Smooth muscle cell (in vitro differentiated cells): ENCODE data around the gene HOXD10. TPM values are rescaled to one million over a fixed set of nuclear protein-coding genes. Genes with fewer than 3 reads are reported as not detected.

Source experiments
- DNase-seq: peaks from one replicate; lab custom pipeline; 2025; ENCODE audit not compliant: unreplicated experiment; lab: John Stamatoyannopoulos, UW
- H2AFZ ChIP-seq: fragments of 200-600 bp; sonication (generic); 2 replicates; pipeline ENCODE4 v1.6.0; 2016; ENCODE audit warnings: antibody characterized with exemption, low read depth, mild to moderate bottlenecking
- H3F3A ChIP-seq: fragments of 200-600 bp; sonication (generic); 2 replicates; pipeline ENCODE4 v1.6.0; 2017; ENCODE audit warnings: antibody characterized with exemption, low read depth
- H3K27ac ChIP-seq: fragments of 200-600 bp; sonication (generic); 2 replicates; pipeline ENCODE4 v1.5.1; 2016; ENCODE audit warnings: low read depth, mild to moderate bottlenecking
- H3K27me3 ChIP-seq: fragments of 200-600 bp; sonication (generic); 2 replicates; pipeline ENCODE4 v1.6.1; 2016; ENCODE audit warnings: low read depth, mild to moderate bottlenecking
- H3K36me3 ChIP-seq: fragments of 200-600 bp; sonication (generic); 2 replicates; pipeline ENCODE4 v1.5.1; 2016; ENCODE audit warnings: low read depth
- H3K4me1 ChIP-seq: fragments of 200-600 bp; sonication (generic); 2 replicates; pipeline ENCODE4 v1.5.1; 2016; ENCODE audit warnings: low read depth
- H3K4me2 ChIP-seq: fragments of 200-600 bp; sonication (generic); 2 replicates; pipeline ENCODE4 v1.6.0; 2016; ENCODE audit warnings: mild to moderate bottlenecking
- H3K4me3 ChIP-seq: fragments of 200-600 bp; sonication (generic); 2 replicates; pipeline ENCODE4 v1.5.1; 2016; ENCODE audit warnings: mild to moderate bottlenecking
- H3K79me2 ChIP-seq: fragments of 200-600 bp; sonication (generic); 2 replicates; pipeline ENCODE4 v1.6.0; 2016; ENCODE audit warnings: low read depth, mild to moderate bottlenecking
- H3K9ac ChIP-seq: fragments of 200-600 bp; sonication (generic); 2 replicates; pipeline ENCODE4 v1.6.0; 2016; ENCODE audit warnings: low read depth
- H3K9me3 ChIP-seq: fragments of 200-600 bp; sonication (generic); replicated peaks from 2 replicates; pipeline ENCODE4 v1.5.1; 2016; ENCODE audit warnings: low read depth
- H4K20me1 ChIP-seq: fragments of 200-600 bp; sonication (generic); 2 replicates; pipeline ENCODE4 v1.6.0; 2016; ENCODE audit warnings: low read depth
- WGBS: methylation state at CpG from one replicate; pipeline ENCODE4 v1.1.7; 2016; ENCODE audit warnings: low lambda C conversion rate; 5-methylcytosine and 5-hydroxymethylcytosine counted together
- polyA plus RNA-seq: library from polyadenylated mRNA; unstranded; fragments of >200 nt; fragmentation: Nextera tagmentation; extraction: Ambion mirVana; gene quantifications from 2 replicates; pipeline ENCODE4 v1.2.1, GENCODE V29; 2016
- total RNA-seq: library from RNA; depleted of rRNA; stranded (reverse); fragments of >200 nt; gene quantifications from 2 replicates; pipeline ENCODE4 v1.2.3, GENCODE V29; 2014
- TF ChIP-seq, protein P1 (sequence below): fragments of 200-600 bp; sonication (generic); IDR thresholded peaks from 2 replicates; pipeline ENCODE4 v1.5.1; 2017; ENCODE audit warnings: borderline replicate concordance, mild to moderate bottlenecking, antibody characterized with exemption; ENCODE audit not compliant: insufficient read depth, poor library complexity, severe bottlenecking

HOXD10 gene
- total and polyA plus RNA-seq, 2 experiments from 2014 or later = 9.9 to 11.4 TPM

- TF ChIP-seq, protein P1, sequence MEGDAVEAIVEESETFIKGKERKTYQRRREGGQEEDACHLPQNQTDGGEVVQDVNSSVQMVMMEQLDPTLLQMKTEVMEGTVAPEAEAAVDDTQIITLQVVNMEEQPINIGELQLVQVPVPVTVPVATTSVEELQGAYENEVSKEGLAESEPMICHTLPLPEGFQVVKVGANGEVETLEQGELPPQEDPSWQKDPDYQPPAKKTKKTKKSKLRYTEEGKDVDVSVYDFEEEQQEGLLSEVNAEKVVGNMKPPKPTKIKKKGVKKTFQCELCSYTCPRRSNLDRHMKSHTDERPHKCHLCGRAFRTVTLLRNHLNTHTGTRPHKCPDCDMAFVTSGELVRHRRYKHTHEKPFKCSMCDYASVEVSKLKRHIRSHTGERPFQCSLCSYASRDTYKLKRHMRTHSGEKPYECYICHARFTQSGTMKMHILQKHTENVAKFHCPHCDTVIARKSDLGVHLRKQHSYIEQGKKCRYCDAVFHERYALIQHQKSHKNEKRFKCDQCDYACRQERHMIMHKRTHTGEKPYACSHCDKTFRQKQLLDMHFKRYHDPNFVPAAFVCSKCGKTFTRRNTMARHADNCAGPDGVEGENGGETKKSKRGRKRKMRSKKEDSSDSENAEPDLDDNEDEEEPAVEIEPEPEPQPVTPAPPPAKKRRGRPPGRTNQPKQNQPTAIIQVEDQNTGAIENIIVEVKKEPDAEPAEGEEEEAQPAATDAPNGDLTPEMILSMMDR = no peak
- H3K79me2 ChIP-seq = no peaks in the 10 kb centered on the region
- no peak overlapping the region for H3K27ac ChIP-seq
- no peaks in the 10 kb centered on the region for H3K4me1 ChIP-seq
- WGBS = 60% methylated on average over 6 of the region's 6 CpGs
- no peak overlapping the region for H3K4me3 ChIP-seq
- no peaks in the 10 kb centered on the region for H3F3A ChIP-seq
- no peak overlapping the region for H3K9ac ChIP-seq
- H2AFZ ChIP-seq = no peak overlapping the region
- H3K36me3 ChIP-seq = no peaks in the 10 kb centered on the region
- no peaks in the 10 kb centered on the region for H4K20me1 ChIP-seq
- H3K27me3 ChIP-seq = peaks cover 100% of the 10 kb centered on the region
- DNase-seq = no peak
- H3K4me2 ChIP-seq = no peak overlapping the region
- no peaks in the 10 kb centered on the region for H3K9me3 ChIP-seq
These were observed 29.5 kb downstream of the HOXD10 start for GRCh38 chr2:176146101-176146500.

DNA sequence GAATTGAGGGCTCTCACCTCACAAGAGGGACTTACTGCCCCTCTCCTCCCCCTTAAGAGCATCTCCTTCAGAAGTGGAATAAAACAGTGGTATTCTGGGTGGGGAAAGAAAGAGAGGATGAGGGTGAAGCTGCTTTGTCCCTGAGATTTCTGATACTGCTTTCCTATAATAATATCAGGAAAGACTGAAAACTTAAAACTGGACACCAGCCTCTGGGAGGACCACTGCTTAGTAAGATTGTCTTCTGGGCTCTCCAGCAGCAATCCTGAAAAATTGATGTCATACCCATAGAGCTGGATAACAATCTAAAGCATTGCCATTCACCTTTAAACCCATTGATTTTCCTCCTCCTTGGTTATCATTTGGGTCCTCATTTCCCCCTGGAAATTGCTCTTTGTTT lies 30.1 kb downstream of the HOXD10 start:
- Histone ChIP-seq H3K9ac (no peak overlapping the region), H4K20me1 (no peaks in the 10 kb centered on the region), H3F3A (no peaks in the 10 kb centered on the region), H3K4me1 (no peaks in the 10 kb centered on the region), H3K9me3 (no peaks in the 10 kb centered on the region), H2AFZ (no peak overlapping the region), H3K36me3 (no peaks in the 10 kb centered on the region), H3K27me3 (peaks cover 100% of the 10 kb centered on the region), H3K4me3 (no peak overlapping the region), H3K27ac (no peak overlapping the region), H3K4me2 (no peak overlapping the region), H3K79me2 (no peaks in the 10 kb centered on the region)
- DNase-seq = no peak
- TF ChIP-seq, protein P1 = no peak

DNA sequence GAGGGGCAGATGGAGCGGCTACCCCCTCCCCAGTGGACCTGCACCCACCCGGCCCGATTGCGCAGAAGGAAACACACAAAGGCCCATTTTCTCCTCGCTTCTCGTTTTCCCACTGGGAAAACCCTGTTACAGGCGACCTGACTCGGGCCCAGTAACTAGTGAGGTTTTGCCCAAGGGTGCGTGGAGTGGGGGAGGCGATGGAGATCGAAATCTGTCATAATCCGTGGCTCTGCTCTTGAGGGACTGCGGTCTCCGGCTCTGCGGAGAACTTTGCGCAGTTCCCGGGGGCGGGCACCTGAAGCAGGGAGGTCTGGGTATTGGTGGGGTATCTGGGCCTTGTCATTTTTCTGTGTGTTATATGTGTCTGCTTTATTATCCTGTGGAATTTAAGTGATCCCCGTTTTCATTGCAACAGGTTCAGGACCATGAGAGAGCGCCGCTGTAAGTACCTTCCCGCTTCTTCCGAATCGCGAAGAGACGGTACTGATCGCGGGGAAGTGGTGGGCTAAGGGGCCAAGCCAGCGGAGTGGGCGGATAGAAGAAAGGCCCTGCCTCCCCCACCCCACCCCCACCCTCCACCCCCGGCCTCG lies 30.7 kb downstream of the HOXD10 start:
- Histone ChIP-seq H4K20me1 (no peaks in the 10 kb centered on the region), H3K9ac (no peak overlapping the region), H3K79me2 (no peaks in the 10 kb centered on the region), H3K9me3 (no peaks in the 10 kb centered on the region), H3K4me3 (no peak overlapping the region), H3K27me3 (peaks cover 100% of the 10 kb centered on the region), H2AFZ (no peak overlapping the region), H3K4me1 (no peaks in the 10 kb centered on the region), H3K4me2 (no peak overlapping the region), H3F3A (no peaks in the 10 kb centered on the region), H3K27ac (no peak overlapping the region), H3K36me3 (no peaks in the 10 kb centered on the region)
- TF ChIP-seq, protein P1 = no peak
- WGBS = 21% methylated on average over 31 of the region's 32 CpGs
- DNase-seq = no peak

GRCh38 chr2:176147800-176148496 lies 31.4 kb downstream of the HOXD10 start:
- no peaks in the 10 kb centered on the region for H3K4me1 ChIP-seq
- H3K36me3 ChIP-seq = no peaks in the 10 kb centered on the region
- no peak overlapping the region for H2AFZ ChIP-seq
- H3K9me3 ChIP-seq = no peaks in the 10 kb centered on the region
- H3K27ac ChIP-seq = no peak overlapping the region
- TF ChIP-seq, protein P1 = no peak
- no peak overlapping the region for H3K9ac ChIP-seq
- H3K4me2 ChIP-seq = no peak overlapping the region
- H3F3A ChIP-seq = no peaks in the 10 kb centered on the region
- WGBS = 8% methylated on average over 28 of the region's 31 CpGs
- no peaks in the 10 kb centered on the region for H3K79me2 ChIP-seq
- H4K20me1 ChIP-seq = no peaks in the 10 kb centered on the region
- H3K27me3 ChIP-seq = peaks cover 100% of the 10 kb centered on the region
- H3K4me3 ChIP-seq = no peak overlapping the region
- no peak for DNase-seq
